NCI-H128 (cell line): Measurements from ENCODE around the gene RPL11.
"Not testable (repeated sequence)": the region's sequence is repeated elsewhere in the genome, so short reads cannot be mapped to it uniquely, and the experiment has no call there.

Source experiments
- DNase-seq: peaks from one replicate; lab custom pipeline; 2025; ENCODE audit not compliant: unreplicated experiment; lab: John Stamatoyannopoulos, UW

The RPL11 gene

DNA sequence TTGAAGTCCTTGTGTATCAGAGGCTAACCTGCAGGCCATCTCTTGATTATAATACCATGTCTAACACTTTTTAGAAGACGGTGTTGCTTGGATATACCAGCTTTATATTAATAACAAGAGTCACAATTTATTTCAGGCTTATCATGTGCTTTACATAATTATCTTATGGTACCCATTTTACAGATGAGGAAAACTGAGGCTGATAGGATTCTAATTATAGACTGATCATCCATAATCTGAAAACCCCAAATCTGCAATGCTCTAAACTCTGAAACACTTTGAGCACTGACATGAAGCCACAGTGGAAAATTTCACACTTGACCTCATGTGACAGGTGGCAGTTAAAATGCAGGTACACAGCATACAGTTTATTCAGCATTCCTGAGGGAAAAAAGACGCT is 7.2 kb upstream of the RPL11 start:
- DNase-seq = no peak

DNA sequence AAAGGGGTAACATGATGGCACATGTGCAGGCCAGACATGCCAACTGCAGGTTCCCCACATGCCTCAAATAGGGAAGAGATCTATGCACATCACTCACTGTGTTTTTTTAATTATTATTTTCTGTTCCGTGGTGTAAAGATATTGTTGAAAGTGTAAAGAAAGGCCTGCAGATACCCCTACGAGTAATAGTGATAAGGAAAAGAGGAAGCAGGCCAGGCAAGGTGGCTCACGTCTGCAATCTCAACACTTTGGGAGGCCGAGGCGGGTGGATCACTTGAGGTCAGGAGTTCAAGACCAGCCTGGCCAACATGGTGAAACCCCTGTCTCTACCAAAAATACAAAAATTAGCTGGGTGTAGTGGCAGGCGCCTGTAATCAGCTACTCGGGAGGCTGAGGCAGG is 6.4 kb upstream of the RPL11 start:
- not testable (repeated sequence) for DNase-seq

DNA sequence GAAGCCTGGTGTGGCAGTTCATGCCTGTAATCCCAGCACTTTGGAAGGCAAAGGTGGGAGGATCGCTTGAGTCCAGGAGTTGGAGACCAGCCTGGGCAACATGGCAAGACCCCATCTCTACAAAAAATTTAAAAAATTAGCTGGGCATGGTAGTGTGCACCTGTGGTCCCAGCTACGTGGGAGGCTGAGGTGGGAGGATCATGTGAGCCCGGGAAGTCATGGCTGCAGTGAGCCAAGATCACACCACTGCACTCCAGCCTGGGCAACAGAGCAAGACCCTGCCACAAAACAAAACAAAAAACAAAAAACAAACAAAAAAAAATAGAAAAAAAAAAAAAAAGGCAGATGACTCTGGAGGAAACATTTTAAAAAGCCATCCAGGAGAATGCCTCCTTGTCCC is 3.9 kb upstream of the RPL11 start:
- not testable (repeated sequence) for DNase-seq

DNA sequence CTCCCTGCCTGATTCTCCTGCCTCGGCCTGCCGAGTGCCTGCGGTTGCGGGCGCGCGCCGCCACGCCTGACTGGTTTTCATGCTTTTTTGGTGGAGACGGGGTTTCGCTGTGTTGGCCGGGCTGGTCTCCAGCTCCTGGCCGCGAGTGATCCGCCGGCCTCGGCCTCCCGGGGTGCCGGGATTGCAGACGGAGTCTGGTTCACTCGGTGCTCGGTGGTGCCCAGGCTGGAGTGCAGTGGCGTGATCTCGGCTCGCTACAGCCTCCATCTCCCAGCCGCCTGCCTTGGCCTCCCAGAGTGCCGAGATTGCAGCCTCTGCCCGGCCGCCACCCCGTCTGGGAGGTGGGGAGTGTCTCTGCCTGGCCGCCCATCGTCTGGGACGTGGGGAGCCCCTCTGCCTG is 3.3 kb upstream of the RPL11 start:
- not testable (repeated sequence) for DNase-seq

DNA sequence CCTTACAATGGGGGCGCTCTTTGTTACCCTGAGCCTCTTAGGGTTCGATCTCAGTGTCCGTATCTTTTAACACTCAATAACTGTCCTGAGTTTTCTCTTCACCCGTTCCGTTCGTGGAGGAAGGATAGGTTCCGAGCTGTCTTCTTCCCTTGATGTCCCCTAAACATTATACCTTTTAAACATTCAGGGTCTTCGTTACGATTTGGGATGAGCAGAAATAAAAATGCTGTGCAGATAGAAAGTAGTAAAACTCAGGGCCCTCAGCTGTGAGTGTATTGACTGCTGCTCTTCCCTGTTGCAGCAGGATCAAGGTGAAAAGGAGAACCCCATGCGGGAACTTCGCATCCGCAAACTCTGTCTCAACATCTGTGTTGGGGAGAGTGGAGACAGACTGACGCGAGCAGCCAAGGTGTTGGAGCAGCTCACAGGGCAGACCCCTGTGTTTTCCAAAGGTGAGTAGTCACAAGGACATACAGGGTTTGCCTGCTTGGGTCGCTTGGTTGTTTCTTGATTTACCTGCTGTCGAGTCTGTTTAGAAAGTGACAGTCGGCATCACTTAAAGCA is 784 bp downstream of the RPL11 start:
- no peak for DNase-seq

DNA sequence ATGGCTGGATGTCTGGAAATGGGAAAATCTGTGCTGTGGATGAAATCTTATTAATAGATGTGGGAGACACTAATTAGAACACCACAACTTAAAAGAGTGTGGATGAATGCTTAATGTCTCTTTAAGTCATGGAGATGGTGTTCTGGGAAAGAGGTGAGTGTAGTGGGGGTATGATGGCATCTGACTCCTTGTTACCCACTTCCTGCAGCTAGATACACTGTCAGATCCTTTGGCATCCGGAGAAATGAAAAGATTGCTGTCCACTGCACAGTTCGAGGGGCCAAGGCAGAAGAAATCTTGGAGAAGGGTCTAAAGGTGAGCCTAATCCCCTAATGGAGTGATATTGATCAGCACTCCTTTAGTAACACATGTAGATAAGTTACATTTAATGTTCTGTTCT is 2.0 kb downstream of the RPL11 start:
- DNase-seq = no peak

DNA sequence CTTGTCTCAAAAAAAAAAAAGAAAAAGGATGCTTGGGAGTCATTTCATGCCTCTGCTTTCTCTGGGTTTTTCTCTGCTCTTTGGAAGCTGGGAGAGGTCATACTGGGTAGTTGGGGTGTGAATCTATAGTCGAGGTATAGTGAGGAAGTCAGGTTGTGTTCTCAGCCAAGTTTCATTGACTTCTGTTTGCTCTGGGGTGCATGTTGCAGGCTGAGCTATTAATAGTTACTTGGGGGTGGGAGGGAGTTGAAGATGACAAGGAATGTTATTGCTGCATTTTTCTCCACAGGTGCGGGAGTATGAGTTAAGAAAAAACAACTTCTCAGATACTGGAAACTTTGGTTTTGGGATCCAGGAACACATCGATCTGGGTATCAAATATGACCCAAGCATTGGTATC is 2.8 kb downstream of the RPL11 start:
- DNase-seq = no peak

DNA sequence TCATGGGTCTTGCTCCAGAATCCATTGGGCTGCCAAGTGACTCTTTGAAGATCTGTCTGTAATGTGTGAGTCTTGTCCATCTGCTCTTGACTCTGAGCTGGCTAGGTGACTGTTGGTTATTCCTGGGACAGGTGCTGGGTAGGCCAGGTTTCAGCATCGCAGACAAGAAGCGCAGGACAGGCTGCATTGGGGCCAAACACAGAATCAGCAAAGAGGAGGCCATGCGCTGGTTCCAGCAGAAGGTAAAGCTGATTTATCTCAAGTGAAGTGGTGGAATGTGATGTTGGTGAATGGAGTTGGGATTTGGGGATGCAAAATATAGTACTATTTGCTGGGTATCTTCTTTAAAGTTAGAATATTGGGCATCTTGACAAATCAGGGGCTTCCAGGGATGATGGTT is 4.1 kb downstream of the RPL11 start:
- no peak for DNase-seq

DNA sequence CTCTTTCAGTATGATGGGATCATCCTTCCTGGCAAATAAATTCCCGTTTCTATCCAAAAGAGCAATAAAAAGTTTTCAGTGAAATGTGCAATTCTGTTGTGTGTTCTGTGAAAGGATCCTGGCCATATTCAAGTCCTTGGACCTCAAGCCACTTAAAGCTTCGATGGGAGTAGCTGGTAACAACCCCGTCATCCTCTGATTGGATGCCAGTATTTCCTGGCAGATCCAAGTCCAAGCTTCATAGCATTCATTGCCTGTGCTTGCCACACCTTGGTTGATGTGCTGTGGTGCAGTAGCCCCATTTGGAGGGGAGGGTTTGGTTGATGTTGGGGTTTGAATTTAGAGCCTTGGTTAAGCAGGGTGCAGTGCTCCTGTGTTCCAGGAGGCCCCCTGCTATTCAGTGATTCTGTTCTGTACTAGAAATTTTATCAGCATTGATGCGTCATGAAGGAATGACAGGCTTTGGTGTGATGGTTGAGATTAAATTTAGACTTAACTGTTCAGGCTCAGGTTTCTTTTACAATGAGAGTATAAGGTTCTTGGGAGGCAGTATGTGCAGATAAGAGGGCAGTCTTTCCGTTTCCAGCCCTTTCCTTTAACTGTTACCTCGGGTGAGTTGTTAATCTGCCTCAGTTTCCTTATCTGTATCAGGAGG is 4.9 kb downstream of the RPL11 start:
- DNase-seq = no peak

DNA sequence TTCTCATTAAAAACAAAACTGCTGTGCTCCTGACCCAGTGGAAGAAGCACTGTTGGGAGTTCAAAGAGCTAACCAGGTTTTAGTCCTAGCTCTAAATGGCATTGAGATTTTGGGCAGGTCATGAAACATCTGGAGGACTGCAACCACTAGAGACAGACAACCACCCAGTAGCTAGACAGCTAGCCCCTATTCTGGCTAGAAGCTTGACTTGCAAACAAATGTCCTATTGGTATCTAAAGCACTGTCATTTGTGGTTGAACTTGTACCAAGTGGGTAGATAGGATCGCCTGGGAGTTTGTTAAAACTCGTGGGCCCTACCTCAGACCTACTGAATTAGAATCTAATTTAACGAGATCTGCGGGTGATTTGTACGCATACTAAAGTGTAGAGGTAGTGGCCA is 6.9 kb downstream of the RPL11 start:
- no peak for DNase-seq

DNA sequence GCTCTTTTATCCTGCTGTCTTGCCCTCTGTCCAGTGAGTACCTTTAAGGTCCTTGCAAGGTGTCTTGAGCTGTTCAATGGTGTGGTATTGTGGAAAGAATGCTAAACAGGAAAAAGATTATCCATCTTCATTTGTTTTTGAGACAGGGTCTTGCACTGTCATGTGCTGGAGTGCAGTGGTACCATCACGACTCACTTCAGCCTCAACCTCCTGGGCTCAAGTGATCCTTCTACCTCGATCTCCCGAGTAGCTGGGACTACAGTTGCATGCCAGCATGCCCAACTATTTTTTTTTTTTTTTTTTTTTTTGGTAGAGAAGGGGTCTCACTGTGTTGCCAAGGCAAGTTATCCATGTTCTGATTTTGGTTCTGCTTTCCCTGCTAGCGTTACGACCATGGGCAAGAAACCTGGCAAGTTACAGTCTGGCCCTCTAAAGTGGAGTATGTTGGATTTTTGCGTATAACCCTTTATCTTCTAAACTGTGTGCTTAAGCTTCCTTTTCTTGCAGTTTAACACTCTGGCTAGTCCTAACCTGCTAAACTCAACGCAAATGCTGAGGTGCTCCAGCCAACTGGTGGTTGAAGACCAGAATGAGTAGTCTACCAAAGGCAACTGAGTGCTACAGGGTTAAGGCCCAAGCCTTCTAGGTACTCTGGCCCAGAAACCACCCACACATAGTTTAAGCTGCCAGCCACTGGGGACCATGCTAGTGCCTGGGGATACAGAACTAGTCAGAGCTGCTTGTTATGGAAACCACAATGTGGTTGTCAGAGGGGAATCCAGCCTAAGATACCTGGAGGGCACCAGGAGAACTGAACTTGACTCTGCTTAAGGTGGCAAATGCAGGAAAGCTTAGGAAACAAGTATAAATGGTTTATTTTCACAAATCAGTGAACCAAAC is 7.9 kb downstream of the RPL11 start:
- DNase-seq = no peak

DNA sequence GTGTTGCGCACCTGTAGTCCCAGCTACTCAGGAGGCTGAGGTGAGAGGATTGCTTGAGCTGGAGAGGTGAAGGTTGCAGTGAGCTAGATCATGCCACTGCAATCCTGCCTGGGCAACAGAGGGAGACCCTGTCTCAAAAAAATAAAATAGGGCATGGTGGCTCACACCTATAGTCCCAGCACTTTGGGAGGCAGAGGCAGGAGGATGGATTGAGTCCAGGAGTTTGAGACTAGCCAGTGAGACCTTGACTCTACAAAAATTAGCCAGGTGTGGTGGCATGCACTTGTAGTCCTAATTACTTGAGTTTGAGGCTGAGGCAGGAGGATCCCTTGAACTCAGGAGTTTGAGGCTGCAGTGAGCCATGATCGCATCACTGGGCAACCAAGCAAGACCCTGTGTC is 9.7 kb downstream of the RPL11 start:
- DNase-seq = no peak

DNA sequence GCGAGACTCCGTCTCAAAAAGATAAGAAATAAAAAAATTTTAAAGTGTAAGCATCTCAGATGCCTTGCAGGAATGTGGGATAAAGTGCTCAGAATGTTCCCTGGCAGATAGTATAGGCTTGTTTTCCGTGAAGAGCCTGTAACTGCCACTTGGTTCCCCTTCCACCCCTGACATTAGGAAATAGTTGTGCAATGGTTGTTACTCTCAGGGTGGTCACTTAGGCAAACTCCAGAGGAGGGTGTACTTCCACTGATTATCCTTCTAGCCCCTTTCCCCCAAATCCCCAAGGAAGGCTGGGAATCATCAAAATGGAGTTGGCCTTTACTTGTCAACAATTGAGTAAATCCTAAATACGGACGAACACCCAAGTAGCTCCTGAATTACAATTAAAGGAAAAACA is 10.4 kb downstream of the RPL11 start:
- DNase-seq = no peak

DNA sequence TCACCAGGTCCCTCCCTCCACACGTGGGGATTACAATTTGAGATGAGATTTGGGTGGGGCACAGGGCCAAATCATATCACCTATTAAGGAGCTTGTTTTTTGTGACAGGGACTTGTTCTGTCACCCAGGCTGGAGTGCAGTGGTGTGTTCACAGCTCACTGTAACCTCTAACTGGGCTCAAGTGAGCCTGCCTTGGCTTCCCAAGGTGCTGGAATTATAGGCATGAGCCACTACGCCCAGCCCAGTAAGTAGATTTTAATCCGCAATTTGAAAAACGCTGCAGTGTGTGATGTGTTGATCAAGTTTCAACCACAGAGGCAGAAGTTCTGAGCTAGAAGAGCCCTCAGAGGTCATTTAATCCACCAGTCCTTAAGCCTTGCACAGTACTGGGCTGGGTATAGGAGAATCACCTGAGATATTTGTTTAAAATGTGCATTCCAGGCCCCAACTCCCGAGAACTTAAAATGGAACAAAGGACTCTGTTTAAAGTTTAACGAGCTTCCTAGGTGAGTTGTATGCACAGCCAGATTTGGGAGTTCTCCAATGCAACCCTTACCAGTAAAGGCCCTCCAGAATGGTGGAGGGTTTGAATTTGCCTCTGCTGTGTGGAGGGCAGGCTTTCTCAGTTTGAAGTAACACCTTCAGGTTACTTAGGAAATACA is 13.4 kb downstream of the RPL11 start:
- no peak for DNase-seq

DNA sequence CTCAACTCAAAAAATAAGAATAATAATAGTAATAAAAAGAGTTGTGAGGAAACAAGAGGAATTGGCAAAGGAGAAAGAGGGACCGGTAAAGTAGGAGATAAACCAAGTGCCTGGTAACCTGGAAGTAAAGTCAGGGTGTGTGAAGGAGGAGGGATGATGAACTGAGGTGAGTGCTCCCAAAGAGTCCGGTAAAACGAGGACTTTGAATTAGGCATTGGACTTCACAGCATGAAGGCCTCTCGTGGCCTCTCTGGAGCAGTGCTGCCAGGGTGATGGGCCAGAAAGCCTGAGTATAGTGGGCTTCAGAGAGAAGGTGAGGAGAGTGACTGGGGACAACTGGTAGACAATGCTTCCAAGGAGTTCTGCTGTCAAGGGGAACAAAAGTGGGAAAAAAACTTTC is 17.6 kb downstream of the RPL11 start:
- no peak for DNase-seq

DNA sequence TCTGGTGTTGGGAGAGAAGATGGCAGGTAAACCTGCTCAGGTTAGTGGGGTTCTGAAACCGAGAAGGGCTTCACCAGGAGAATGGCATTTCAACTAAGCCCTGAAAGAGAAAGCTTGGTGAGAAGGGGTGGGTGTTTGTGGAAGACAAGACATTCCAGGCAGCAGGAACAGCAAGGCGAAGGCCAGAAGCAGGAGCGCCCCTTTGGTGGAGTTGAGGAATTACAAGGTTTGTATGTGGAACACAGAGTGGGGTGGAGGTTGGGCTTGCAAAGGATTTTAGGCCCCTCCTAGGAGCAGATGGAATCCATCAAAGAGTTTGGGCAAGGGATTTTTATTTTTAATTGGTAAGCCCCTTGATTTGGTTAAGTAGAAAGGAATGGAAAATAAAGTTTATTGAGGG is 26.9 kb downstream of the RPL11 start:
- no peak for DNase-seq

DNA sequence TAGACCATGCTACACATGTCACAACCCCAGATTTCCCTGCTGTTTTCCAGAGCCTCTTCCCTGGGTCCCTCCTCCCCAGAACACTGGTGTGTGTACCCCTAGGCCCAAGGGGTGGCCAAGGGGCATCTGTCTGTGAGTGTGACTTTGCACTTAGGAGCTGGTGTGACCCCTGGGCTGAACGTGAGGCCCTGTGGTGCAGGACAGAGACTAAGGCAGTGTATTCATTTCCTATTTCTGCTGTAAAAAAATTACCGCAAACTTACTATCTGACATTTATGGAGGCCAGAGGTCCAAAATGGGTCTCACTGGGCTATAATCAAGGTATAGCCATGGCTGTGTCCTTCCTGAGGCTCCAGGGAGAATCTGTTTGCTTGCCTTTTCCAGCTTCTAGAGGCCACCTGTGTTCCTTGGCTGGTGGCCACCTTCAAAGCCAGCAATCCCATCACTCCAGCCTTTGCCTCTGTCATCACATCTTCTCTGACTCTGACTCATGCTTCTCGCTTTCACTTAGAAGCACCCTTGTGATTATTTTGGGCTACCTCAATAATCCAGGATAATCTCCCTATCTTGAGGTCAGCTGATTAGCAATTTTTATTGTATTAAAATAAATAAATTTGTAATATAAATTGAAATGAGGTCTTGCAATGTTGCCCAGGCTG is 27.7 kb downstream of the RPL11 start:
- DNase-seq = no peak

DNA sequence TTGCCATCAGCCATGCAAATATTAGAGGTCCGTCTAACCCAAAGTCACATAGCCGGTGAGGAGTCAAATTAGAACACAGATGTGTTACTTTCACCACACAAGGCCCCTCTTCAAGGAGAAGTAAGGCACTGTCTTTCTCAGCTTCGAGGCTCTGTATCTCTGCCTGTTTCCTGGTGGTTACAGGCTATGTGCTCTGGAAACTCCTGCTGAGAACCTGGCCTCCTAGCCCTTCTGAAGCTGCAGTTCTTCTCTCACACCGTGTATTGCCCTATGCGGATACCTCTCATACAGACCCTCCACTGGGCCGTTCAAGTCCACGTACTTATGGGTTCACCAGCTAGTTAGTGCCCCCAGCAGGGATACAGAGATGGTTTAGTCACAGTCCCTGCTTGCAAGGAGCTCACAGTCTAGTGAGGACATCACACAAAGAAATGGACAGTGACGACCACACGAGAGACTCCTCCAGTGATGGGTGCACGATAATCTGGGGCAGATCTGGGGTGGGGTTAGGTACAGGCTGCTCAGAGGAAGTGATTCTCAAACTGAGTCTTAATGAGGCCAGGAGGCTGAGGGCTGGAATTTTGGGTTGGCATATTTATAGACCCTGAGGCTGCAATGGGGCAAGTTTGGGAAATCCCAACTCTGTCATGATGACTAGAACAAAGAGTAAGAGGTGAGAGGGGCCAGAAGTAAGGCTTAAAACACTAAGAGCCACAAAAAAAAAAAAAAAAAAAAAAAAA is 28.8 kb downstream of the RPL11 start:
- DNase-seq = no peak

DNA sequence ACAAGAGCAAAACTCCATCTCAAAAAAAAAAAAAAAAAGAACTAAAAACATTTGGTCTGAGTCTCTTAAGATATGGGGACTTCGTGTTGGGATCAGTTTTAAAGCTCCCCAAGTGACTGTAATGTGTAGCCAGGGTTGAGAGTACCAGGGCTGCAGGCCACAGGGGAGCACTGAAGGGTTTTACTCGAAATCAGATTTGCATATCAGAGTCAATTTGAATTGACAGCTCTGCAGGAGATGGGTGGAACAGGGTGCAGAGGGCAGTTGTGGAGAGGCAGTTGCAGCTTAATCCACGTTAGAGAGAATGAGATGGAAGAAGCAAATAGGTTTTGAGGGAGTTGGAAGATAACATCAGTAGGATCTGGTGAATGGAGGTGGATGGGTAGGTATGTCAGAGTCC is 31.0 kb downstream of the RPL11 start:
- DNase-seq = no peak

DNA sequence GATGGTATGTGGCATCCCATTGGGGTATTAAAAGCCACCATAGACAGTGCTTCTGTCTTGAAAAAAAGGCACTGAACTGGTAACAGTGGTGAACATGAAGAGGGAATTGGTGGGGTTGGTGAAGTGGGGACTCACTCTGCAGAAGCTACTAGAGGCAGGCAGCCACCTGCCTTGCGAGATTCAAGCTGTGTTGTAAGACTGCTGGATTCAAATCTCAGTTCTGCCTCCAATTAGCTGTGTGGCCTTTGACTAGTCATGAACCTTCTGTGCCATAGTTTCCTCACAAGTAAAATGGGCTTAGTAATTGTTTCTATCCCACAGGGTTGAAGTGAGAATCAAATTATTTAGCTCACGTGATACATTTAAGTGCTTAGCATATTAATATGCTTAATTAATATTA is 35.1 kb downstream of the RPL11 start:
- DNase-seq = no peak
